Measurements from ENCODE around the gene UPP1.

Gene UPP1

GRCh38 chr7:48089046-48090003 lies at the start of gene UPP1:
Gene UPP1 (plus strand): TSS chr7:48089265. CDS start chr7:48094784, 5,519 bp downstream.
- Histone ChIP-seq H3K27ac (ENCODE audit: low read depth, low read length) (peak within 1 kb of the TSS; percentile 77), H3K4me1 (ENCODE audit: control insufficient read depth, insufficient read depth, low read length) (peaks cover 2% of the 10 kb centered on the region), H3K36me3 (ENCODE audit: control insufficient read depth, insufficient read depth, low read length) (peaks cover 3% of the 10 kb centered on the region), H3K9ac (ENCODE audit: low read length) (peak within 1 kb of the TSS; percentile 75), H3K27me3 (ENCODE audit: control insufficient read depth, insufficient read depth, low read length) (no peaks in the 10 kb centered on the region), H3K4me3 (ENCODE audit: low read length) (peak within 1 kb of the TSS; percentile 88)

DNA sequence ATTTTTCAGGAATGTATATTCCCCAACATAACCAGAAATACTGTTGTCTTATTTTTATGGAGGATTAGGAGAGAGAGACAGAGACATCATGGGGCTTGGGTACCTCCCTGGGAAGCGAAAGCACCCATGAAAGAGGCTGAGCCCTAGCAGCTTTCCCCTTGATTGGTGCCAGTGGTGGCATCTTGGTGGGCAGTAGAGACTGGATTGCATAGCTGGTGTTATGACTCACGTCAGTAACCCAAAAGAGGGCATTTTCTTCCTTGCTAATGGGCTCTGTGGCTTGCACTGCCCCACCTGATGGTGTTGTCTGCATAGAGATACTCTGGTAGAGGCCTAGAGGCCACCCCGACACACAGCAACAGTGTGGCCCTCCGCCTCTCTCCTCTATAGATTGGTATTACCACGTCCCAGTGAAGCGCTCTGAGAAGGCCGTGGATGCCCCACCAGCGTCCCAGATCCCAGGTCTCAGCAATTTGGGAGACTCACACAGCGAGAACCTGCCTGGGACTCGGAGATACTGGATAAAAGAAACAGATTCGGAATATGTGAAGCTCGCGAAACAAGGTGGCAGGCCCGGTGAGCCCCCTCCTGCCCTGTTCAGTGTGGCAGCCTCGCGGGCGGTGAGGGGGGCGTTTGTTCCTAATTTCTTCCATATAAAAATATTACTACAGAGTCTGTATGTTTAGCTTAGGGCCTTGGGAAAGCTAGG lies 48.0 kb upstream of the UPP1 start:
- no peaks in the 10 kb centered on the region for H3K4me1 ChIP-seq (ENCODE audit: control insufficient read depth, insufficient read depth, low read length)
- no peak overlapping the region for H3K9ac ChIP-seq (ENCODE audit: low read length)
- H3K27ac ChIP-seq (ENCODE audit: low read depth, low read length), result no peak overlapping the region
- H3K4me3 ChIP-seq (ENCODE audit: low read length), result no peak overlapping the region
- no peaks in the 10 kb centered on the region for H3K36me3 ChIP-seq (ENCODE audit: control insufficient read depth, insufficient read depth, low read length)
- H3K27me3 ChIP-seq (ENCODE audit: control insufficient read depth, insufficient read depth, low read length), result peaks cover 4% of the 10 kb centered on the region

- Histone ChIP-seq H3K4me1 (ENCODE audit: control insufficient read depth, insufficient read depth, low read length) (no peaks in the 10 kb centered on the region), H3K9ac (ENCODE audit: low read length) (no peak overlapping the region), H3K27ac (ENCODE audit: low read depth, low read length) (no peak overlapping the region), H3K27me3 (ENCODE audit: control insufficient read depth, insufficient read depth, low read length) (no peaks in the 10 kb centered on the region), H3K4me3 (ENCODE audit: low read length) (no peak overlapping the region), H3K36me3 (ENCODE audit: control insufficient read depth, insufficient read depth, low read length) (no peaks in the 10 kb centered on the region)
These were observed 47.5 kb upstream of the UPP1 start for GRCh38 chr7:48041653-48041970.

DNA sequence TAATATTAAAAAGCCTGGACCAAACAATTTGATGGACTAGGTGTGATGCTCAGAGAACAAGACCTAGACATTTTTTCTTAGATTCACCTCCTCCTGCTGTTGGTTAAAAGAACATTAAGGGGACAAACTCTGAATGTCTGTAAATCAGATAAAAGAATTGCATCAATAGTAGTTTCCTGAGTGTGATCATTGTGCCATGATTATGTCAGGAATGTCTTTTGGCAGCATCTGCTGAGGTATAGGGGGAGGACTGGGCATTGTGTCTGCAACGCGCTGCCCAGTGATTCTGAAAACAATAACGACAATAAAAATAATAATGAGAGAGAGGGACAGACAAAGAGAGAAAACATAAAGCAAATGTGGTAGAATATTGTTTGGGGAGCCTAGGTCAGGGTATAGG lies 46.8 kb upstream of the UPP1 start:
- H3K36me3 ChIP-seq (ENCODE audit: control insufficient read depth, insufficient read depth, low read length), result no peaks in the 10 kb centered on the region
- H3K9ac ChIP-seq (ENCODE audit: low read length), result no peak overlapping the region
- H3K27me3 ChIP-seq (ENCODE audit: control insufficient read depth, insufficient read depth, low read length), result no peaks in the 10 kb centered on the region
- H3K4me3 ChIP-seq (ENCODE audit: low read length), result no peak overlapping the region
- no peaks in the 10 kb centered on the region for H3K4me1 ChIP-seq (ENCODE audit: control insufficient read depth, insufficient read depth, low read length)
- no peak overlapping the region for H3K27ac ChIP-seq (ENCODE audit: low read depth, low read length)

DNA sequence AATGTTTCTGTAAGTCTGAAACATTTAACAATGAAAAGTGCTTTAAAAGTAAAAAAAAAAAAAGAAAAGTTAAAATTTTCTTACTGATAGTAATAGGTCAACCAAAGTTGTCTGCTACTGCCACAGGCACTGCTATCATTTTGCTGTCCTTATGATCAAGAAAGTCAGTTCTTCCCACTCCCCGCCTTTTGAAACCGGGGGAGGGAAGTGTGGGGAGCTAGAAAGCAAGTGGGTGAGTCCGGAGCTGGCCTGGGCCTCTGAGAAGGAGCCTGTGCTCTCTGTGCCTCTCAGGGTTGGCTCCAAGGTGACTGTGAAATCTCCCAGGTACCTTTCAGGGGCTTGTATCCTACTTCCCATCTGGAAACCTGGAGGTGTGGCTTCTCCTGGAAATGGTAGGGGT lies 46.4 kb upstream of the UPP1 start:
- Histone ChIP-seq H3K36me3 (ENCODE audit: control insufficient read depth, insufficient read depth, low read length) (no peaks in the 10 kb centered on the region), H3K27ac (ENCODE audit: low read depth, low read length) (no peak overlapping the region), H3K4me3 (ENCODE audit: low read length) (no peak overlapping the region), H3K4me1 (ENCODE audit: control insufficient read depth, insufficient read depth, low read length) (no peaks in the 10 kb centered on the region), H3K9ac (ENCODE audit: low read length) (no peak overlapping the region), H3K27me3 (ENCODE audit: control insufficient read depth, insufficient read depth, low read length) (no peaks in the 10 kb centered on the region)

DNA sequence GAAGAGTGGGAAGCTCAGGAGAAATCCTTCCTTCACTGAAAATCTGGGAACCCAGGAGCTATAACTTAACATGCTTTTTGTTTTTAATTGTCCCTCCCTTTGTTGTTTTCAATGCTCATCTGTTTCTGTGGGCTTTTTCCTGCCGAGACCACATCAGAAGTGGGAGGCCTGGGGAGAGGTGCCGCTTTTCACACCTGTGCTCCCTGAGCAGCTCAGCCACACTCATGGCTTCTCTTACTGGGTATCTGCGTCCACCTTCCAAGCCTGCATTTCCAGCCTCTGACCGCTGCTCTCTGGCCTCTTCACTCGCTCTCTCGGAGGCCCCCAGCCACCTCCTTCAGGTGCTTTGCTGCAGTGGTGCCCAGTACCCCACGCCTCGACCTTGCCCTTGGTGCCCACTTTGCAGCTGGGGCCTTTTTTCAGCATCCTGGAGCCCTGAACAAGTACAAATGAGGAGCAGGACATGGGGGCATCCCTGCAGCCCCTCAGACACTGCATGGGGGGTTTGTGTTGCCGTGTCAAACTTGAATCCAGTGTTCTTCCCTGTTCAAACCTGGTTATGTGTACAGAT lies 43.8 kb upstream of the UPP1 start:
- Histone ChIP-seq H3K27me3 (ENCODE audit: control insufficient read depth, insufficient read depth, low read length) (no peaks in the 10 kb centered on the region), H3K4me3 (ENCODE audit: low read length) (no peak overlapping the region), H3K9ac (ENCODE audit: low read length) (no peak overlapping the region), H3K4me1 (ENCODE audit: control insufficient read depth, insufficient read depth, low read length) (no peaks in the 10 kb centered on the region), H3K36me3 (ENCODE audit: control insufficient read depth, insufficient read depth, low read length) (no peaks in the 10 kb centered on the region), H3K27ac (ENCODE audit: low read depth, low read length) (no peak overlapping the region)

GRCh38 chr7:48046458-48046857 lies 42.6 kb upstream of the UPP1 start:
- no peaks in the 10 kb centered on the region for H3K27me3 ChIP-seq (ENCODE audit: control insufficient read depth, insufficient read depth, low read length)
- no peak overlapping the region for H3K4me3 ChIP-seq (ENCODE audit: low read length)
- H3K36me3 ChIP-seq (ENCODE audit: control insufficient read depth, insufficient read depth, low read length), result no peaks in the 10 kb centered on the region
- no peak overlapping the region for H3K9ac ChIP-seq (ENCODE audit: low read length)
- no peak overlapping the region for H3K27ac ChIP-seq (ENCODE audit: low read depth, low read length)
- no peaks in the 10 kb centered on the region for H3K4me1 ChIP-seq (ENCODE audit: control insufficient read depth, insufficient read depth, low read length)

DNA sequence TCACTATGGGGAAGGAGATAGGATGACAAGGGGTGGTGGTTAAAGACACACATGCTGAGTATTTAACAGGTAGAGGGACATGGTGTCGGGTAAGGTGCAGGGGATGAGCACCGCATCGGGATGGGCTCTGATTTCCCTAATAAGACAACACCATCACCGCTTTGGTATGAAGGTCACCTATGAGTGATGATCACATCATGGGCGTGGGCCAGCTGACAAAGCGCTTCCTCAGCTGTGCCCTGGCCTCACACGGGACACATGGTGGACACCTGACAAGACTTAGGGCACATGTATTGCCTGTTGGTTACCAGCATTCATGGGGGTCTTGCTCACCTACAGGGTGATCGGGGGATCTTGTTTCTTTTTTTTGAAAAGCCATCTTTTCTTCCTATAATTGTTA lies 41.0 kb upstream of the UPP1 start:
- no peaks in the 10 kb centered on the region for H3K27me3 ChIP-seq (ENCODE audit: control insufficient read depth, insufficient read depth, low read length)
- no peak overlapping the region for H3K4me3 ChIP-seq (ENCODE audit: low read length)
- no peaks in the 10 kb centered on the region for H3K36me3 ChIP-seq (ENCODE audit: control insufficient read depth, insufficient read depth, low read length)
- H3K27ac ChIP-seq (ENCODE audit: low read depth, low read length), result no peak overlapping the region
- no peak overlapping the region for H3K9ac ChIP-seq (ENCODE audit: low read length)
- H3K4me1 ChIP-seq (ENCODE audit: control insufficient read depth, insufficient read depth, low read length), result no peaks in the 10 kb centered on the region

DNA sequence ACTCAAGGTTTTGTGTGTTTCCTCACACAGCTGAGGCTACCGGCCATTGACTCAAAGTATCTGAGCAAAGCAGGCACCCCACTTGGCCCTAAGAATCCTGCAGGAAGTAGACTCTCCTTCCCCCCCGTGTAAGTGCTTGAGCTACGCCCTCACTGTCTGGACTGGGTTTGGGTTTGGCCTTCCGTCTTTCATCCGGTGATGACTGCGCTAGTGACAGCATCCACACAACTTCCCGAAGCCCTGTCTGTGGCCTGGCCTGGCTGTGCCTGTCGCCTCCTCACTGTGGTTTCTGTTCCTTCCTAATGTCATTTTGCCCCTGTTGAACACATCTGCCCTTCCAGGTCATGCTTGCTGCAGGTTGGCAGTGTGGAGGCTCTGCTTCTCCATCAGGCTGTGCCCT lies 39.2 kb upstream of the UPP1 start:
- Histone ChIP-seq H3K27ac (ENCODE audit: low read depth, low read length) (no peak overlapping the region), H3K4me1 (ENCODE audit: control insufficient read depth, insufficient read depth, low read length) (no peaks in the 10 kb centered on the region), H3K9ac (ENCODE audit: low read length) (no peak overlapping the region), H3K36me3 (ENCODE audit: control insufficient read depth, insufficient read depth, low read length) (no peaks in the 10 kb centered on the region), H3K4me3 (ENCODE audit: low read length) (no peak overlapping the region), H3K27me3 (ENCODE audit: control insufficient read depth, insufficient read depth, low read length) (no peaks in the 10 kb centered on the region)

DNA sequence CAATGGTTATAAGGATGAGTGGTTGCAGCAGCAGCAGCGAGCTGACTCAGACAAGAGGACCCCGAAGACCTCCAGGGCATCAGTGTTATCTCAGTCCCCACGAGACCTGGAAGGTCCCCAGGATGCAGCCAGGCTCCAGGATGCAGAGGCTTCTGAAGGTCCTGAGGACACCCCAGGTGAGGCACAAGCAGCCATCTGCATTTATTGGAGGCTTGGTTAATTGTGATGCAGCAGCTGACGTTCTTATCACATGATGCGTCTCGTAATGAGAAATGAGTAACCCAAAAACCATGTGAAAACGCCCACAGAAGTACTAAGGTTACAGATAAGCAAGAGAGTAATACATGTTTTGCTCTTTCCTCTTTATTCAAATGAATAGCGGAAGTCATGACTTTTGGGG lies 36.3 kb upstream of the UPP1 start:
- no peak overlapping the region for H3K9ac ChIP-seq (ENCODE audit: low read length)
- no peaks in the 10 kb centered on the region for H3K36me3 ChIP-seq (ENCODE audit: control insufficient read depth, insufficient read depth, low read length)
- H3K4me3 ChIP-seq (ENCODE audit: low read length), result no peak overlapping the region
- H3K27ac ChIP-seq (ENCODE audit: low read depth, low read length), result no peak overlapping the region
- no peaks in the 10 kb centered on the region for H3K27me3 ChIP-seq (ENCODE audit: control insufficient read depth, insufficient read depth, low read length)
- no peaks in the 10 kb centered on the region for H3K4me1 ChIP-seq (ENCODE audit: control insufficient read depth, insufficient read depth, low read length)

GRCh38 chr7:48053736-48054135 lies 35.3 kb upstream of the UPP1 start:
- Histone ChIP-seq H3K4me1 (ENCODE audit: control insufficient read depth, insufficient read depth, low read length) (no peaks in the 10 kb centered on the region), H3K27ac (ENCODE audit: low read depth, low read length) (no peak overlapping the region), H3K36me3 (ENCODE audit: control insufficient read depth, insufficient read depth, low read length) (no peaks in the 10 kb centered on the region), H3K9ac (ENCODE audit: low read length) (no peak overlapping the region), H3K27me3 (ENCODE audit: control insufficient read depth, insufficient read depth, low read length) (no peaks in the 10 kb centered on the region), H3K4me3 (ENCODE audit: low read length) (no peak overlapping the region)

DNA sequence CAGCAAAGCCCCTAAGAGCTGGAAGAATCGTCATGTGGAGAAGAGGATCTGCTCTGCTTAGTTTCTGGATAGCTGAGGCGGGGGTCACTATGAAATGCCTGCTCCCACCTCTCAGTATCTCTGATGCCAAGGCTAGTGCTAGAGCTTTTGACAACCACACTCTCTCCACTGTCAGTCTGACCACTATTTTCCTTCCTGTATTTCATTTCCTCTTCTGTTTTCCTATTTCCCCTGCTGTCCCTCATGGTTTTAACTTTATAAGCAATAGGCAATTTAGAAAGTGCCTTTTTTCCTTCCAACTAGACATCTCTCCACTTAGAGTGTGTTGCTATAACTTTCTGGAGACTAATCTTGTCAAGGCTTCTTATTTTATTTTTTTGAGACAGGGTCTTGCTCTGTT lies 30.1 kb upstream of the UPP1 start:
- Histone ChIP-seq H3K9ac (ENCODE audit: low read length) (no peak overlapping the region), H3K36me3 (ENCODE audit: control insufficient read depth, insufficient read depth, low read length) (no peaks in the 10 kb centered on the region), H3K4me1 (ENCODE audit: control insufficient read depth, insufficient read depth, low read length) (no peaks in the 10 kb centered on the region), H3K27ac (ENCODE audit: low read depth, low read length) (no peak overlapping the region), H3K27me3 (ENCODE audit: control insufficient read depth, insufficient read depth, low read length) (no peaks in the 10 kb centered on the region), H3K4me3 (ENCODE audit: low read length) (no peak overlapping the region)
